ENCODE measurements around the gene ARMC2. TPM values are rescaled to one million over a fixed set of nuclear protein-coding genes. Genes with fewer than 3 reads are reported as not detected.
"Not testable (repeated sequence)": the region's sequence is repeated elsewhere in the genome, so short reads cannot be mapped to it uniquely, and the experiment has no call there.

Gene ARMC2
- total and polyA plus RNA-seq, 2 donors (not counting 1 experiment from before 2014, with no cell fraction given), result 4.8 to 9.9 TPM

- no peak overlapping the region for H3K27ac ChIP-seq (ENCODE audit: low read length in 2 of 2)
- no peak overlapping the region for H3K4me2 ChIP-seq (replicated peaks; ENCODE audit: low read depth, low read length, poor library complexity, severe bottlenecking)
- 63% methylated on average over 1 of the region's 1 CpG for WGBS (ENCODE audit: insufficient coverage)
- DNase-seq, result no peak
- Mint-ChIP-seq H3K27ac (no peak overlapping the region), H3K27me3 (no peaks in the 10 kb centered on the region), H3K4me1 (peaks cover 11% of the 10 kb centered on the region), H3K9me3 (ENCODE audit: insufficient read depth) (peaks cover 3% of the 10 kb centered on the region), H3K4me3 (no peak overlapping the region)
- H2AFZ ChIP-seq (ENCODE audit: insufficient read depth, low read depth, low read length, poor library complexity, severe bottlenecking), result no peak overlapping the region
- ChIA-PET POLR2A (no interaction called here), CTCF (interaction anchor here (0.7 kb wide), 1 partner anchor 31 kb away, joined by 3 read pairs; no protein-coding TSS in a partner anchor)
- H3K36me3 ChIP-seq (replicated peaks in 1 of 2; ENCODE audit: control extremely low read depth in 1 of 2, control insufficient read depth in 1 of 2, extremely low read depth in 1 of 2, insufficient read depth in 2 of 2, low read length in 1 of 2), result no peaks in the 10 kb centered on the region
- no peak overlapping the region for H3K9ac ChIP-seq (ENCODE audit: low read length)
- no peak for ATAC-seq (ENCODE audit: low read depth)
- no peaks in the 10 kb centered on the region for H3K27me3 ChIP-seq (replicated peaks in 1 of 4; ENCODE audit: control extremely low read depth in 1 of 4, control insufficient read depth in 3 of 4, insufficient read depth in 4 of 4, low read length in 3 of 4)
- H3K79me2 ChIP-seq (ENCODE audit: control insufficient read depth, insufficient read depth, low read length), result no peaks in the 10 kb centered on the region
- no peaks in the 10 kb centered on the region for H4K20me1 ChIP-seq (ENCODE audit: control insufficient read depth, insufficient read depth, low read length, poor library complexity, severe bottlenecking)
- TF ChIP-seq, protein P1, sequence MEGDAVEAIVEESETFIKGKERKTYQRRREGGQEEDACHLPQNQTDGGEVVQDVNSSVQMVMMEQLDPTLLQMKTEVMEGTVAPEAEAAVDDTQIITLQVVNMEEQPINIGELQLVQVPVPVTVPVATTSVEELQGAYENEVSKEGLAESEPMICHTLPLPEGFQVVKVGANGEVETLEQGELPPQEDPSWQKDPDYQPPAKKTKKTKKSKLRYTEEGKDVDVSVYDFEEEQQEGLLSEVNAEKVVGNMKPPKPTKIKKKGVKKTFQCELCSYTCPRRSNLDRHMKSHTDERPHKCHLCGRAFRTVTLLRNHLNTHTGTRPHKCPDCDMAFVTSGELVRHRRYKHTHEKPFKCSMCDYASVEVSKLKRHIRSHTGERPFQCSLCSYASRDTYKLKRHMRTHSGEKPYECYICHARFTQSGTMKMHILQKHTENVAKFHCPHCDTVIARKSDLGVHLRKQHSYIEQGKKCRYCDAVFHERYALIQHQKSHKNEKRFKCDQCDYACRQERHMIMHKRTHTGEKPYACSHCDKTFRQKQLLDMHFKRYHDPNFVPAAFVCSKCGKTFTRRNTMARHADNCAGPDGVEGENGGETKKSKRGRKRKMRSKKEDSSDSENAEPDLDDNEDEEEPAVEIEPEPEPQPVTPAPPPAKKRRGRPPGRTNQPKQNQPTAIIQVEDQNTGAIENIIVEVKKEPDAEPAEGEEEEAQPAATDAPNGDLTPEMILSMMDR (IDR thresholded peaks at IDR 0.05), result no peak
- TF ChIP-seq EZH2 (IDR thresholded peaks at IDR 0.05; ENCODE audit: borderline replicate concordance, insufficient read depth, low read depth, low read length, poor library complexity, severe bottlenecking), result no peak
- intact Hi-C loops (cut with micrococcal nuclease), result no loop called here
- H3K4me1 ChIP-seq (ENCODE audit: control insufficient read depth in 2 of 2, insufficient read depth in 2 of 2, low read length in 2 of 2), result peaks cover 5 to 8% of the 10 kb centered on the region in 2 donors
- no peak overlapping the region for H3K4me3 ChIP-seq (ENCODE audit: control extremely low read depth in 1 of 5, extremely low read depth in 1 of 5, insufficient read depth in 1 of 5, low read depth in 2 of 5, low read length in 4 of 5)
- no peaks in the 10 kb centered on the region for H3K9me3 ChIP-seq (ENCODE audit: control extremely low read depth in 1 of 3, control insufficient read depth in 2 of 3, insufficient read depth in 1 of 3, low read length in 2 of 3)
Measured at GRCh38 chr6:108810057-108810643, 38.1 kb upstream of the ARMC2 start.

DNA sequence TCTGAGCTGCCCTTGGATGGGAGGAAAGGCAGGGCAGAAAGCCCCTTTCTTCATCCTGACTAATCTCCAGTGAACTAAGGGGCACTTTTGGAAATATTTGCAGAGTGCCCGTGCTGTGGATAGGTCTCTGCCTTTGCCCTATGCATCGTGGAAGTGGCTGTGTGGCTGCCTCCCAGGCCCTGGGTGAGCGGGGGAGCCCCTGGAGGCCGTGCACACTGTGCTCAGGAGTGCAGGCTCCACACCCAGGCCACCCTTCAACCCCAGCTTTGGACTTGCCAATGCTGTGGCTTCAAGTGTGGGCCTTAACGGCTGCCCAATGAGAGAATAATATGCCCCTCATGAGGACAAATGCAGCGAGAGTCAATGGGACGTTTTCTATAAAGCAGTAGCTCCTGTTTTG is 36.7 kb upstream of the ARMC2 start:
- ChIA-PET CTCF (interaction anchor here (1.1 to 1.5 kb wide), 2 partner anchors 24 to 269 kb away, joined by 3 to 4 read pairs; no protein-coding TSS in a partner anchor), POLR2A (no interaction called here)
- Mint-ChIP-seq H3K27me3 (peaks cover 9% of the 10 kb centered on the region), H3K4me1 (no peaks in the 10 kb centered on the region), H3K4me3 (no peak overlapping the region), H3K27ac (no peak overlapping the region), H3K9me3 (ENCODE audit: insufficient read depth) (peaks cover 3% of the 10 kb centered on the region)
- Histone ChIP-seq H3K36me3 (replicated peaks in 1 of 2; ENCODE audit: control extremely low read depth in 1 of 2, control insufficient read depth in 1 of 2, extremely low read depth in 1 of 2, insufficient read depth in 2 of 2, low read length in 1 of 2) (no peaks in the 10 kb centered on the region), H3K4me2 (replicated peaks; ENCODE audit: low read depth, low read length, poor library complexity, severe bottlenecking) (no peak overlapping the region), H3K4me3 (ENCODE audit: control extremely low read depth in 1 of 5, extremely low read depth in 1 of 5, insufficient read depth in 1 of 5, low read depth in 2 of 5, low read length in 4 of 5) (no peak overlapping the region), H4K20me1 (ENCODE audit: control insufficient read depth, insufficient read depth, low read length, poor library complexity, severe bottlenecking) (no peaks in the 10 kb centered on the region), H3K79me2 (ENCODE audit: control insufficient read depth, insufficient read depth, low read length) (no peaks in the 10 kb centered on the region), H3K27ac (ENCODE audit: low read length in 2 of 2) (no peak overlapping the region), H3K9ac (ENCODE audit: low read length) (no peak overlapping the region), H3K27me3 (replicated peaks in 1 of 4; ENCODE audit: control extremely low read depth in 1 of 4, control insufficient read depth in 3 of 4, insufficient read depth in 4 of 4, low read length in 3 of 4) (no peaks in the 10 kb centered on the region), H3K4me1 (ENCODE audit: control insufficient read depth in 2 of 2, insufficient read depth in 2 of 2, low read length in 2 of 2) (no peaks in the 10 kb centered on the region), H2AFZ (ENCODE audit: insufficient read depth, low read depth, low read length, poor library complexity, severe bottlenecking) (no peak overlapping the region), H3K9me3 (ENCODE audit: control extremely low read depth in 1 of 3, control insufficient read depth in 2 of 3, insufficient read depth in 1 of 3, low read length in 2 of 3) (no peaks in the 10 kb centered on the region)
- DNase-seq, result no peak
- no peak for TF ChIP-seq EZH2 (IDR thresholded peaks at IDR 0.05; ENCODE audit: borderline replicate concordance, insufficient read depth, low read depth, low read length, poor library complexity, severe bottlenecking)
- TF ChIP-seq, protein P1 (IDR thresholded peaks at IDR 0.05), result no peak
- WGBS (ENCODE audit: insufficient coverage), result 79% methylated on average over 7 of the region's 7 CpGs
- no peak for ATAC-seq (ENCODE audit: low read depth)
- intact Hi-C loops (cut with micrococcal nuclease), result no loop called here

DNA sequence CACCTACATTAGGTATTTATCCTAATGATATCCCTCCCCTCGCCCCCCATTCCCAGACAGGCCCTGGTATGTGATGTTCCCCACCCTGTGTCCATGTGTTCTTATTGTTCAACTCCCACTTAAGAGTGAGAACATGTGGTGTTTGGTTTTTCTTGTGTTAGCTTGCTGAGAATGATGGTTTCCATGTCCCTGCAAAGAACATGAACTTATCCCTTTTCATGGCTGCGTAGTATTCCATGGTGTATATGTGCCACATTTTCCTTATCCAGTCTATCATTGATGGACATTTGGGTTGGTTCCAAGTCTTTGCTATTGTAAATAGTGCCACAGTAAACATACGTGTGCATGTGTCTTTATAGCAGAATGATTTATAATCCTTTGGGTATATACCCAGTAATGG is 35.0 kb upstream of the ARMC2 start:
- CTCF ChIA-PET; H3K4me3 ChIP-seq (ENCODE audit: control extremely low read depth in 1 of 5, extremely low read depth in 1 of 5, insufficient read depth in 1 of 5, low read depth in 2 of 5, low read length in 4 of 5); H3K36me3 ChIP-seq (replicated peaks in 1 of 2; ENCODE audit: control extremely low read depth in 1 of 2, control insufficient read depth in 1 of 2, extremely low read depth in 1 of 2, insufficient read depth in 2 of 2, low read length in 1 of 2); H3K9me3 ChIP-seq (ENCODE audit: control extremely low read depth in 1 of 3, control insufficient read depth in 2 of 3, insufficient read depth in 1 of 3, low read length in 2 of 3); POLR2A ChIA-PET; H4K20me1 ChIP-seq (ENCODE audit: control insufficient read depth, insufficient read depth, low read length, poor library complexity, severe bottlenecking); H3K9ac ChIP-seq (ENCODE audit: low read length); H3K27ac Mint-ChIP-seq; H3K4me1 Mint-ChIP-seq; DNase-seq; intact Hi-C loops (cut with micrococcal nuclease); H3K27ac ChIP-seq (ENCODE audit: low read length in 2 of 2); H2AFZ ChIP-seq (ENCODE audit: insufficient read depth, low read depth, low read length, poor library complexity, severe bottlenecking); H3K27me3 ChIP-seq (replicated peaks in 1 of 4; ENCODE audit: control extremely low read depth in 1 of 4, control insufficient read depth in 3 of 4, insufficient read depth in 4 of 4, low read length in 3 of 4); H3K4me2 ChIP-seq (replicated peaks; ENCODE audit: low read depth, low read length, poor library complexity, severe bottlenecking); ATAC-seq (ENCODE audit: low read depth); H3K9me3 Mint-ChIP-seq (ENCODE audit: insufficient read depth); H3K79me2 ChIP-seq (ENCODE audit: control insufficient read depth, insufficient read depth, low read length); H3K4me3 Mint-ChIP-seq; H3K4me1 ChIP-seq (ENCODE audit: control insufficient read depth in 2 of 2, insufficient read depth in 2 of 2, low read length in 2 of 2): not testable (repeated sequence)
- no CpG with 5 or more reads among the region's 3 CpGs for WGBS (ENCODE audit: insufficient coverage)
- H3K27me3 Mint-ChIP-seq, result peaks cover 23% of the 10 kb centered on the region

Measured in B cell (primary cell).